IPS-15b (cell line): ENCODE measurements around the gene AUNIP.

ENCODE experiments used
- H3K27me3 ChIP-seq: one replicate; pipeline ENCODE4 v1.6.1; 2013; ENCODE audit warnings: low read length; ENCODE audit not compliant: control insufficient read depth, insufficient read depth
- H3K36me3 ChIP-seq: one replicate; pipeline ENCODE4 v1.6.1; 2013; ENCODE audit warnings: low read length; ENCODE audit not compliant: control insufficient read depth, insufficient read depth
- H3K4me1 ChIP-seq: one replicate; pipeline ENCODE4 v1.6.1; 2013; ENCODE audit warnings: mild to moderate bottlenecking, low read length; ENCODE audit not compliant: control insufficient read depth, insufficient read depth
- H3K4me3 ChIP-seq: one replicate; pipeline ENCODE4 v1.5.1; 2013; ENCODE audit warnings: low read depth, low read length
- H3K9ac ChIP-seq: one replicate; pipeline ENCODE4 v1.6.1; 2013; ENCODE audit warnings: low read depth, mild to moderate bottlenecking, low read length
- H3K9me3 ChIP-seq: one replicate; pipeline ENCODE4 v1.6.1; 2013; ENCODE audit warnings: mild to moderate bottlenecking, low read length; ENCODE audit not compliant: control insufficient read depth, insufficient read depth

Gene AUNIP

DNA sequence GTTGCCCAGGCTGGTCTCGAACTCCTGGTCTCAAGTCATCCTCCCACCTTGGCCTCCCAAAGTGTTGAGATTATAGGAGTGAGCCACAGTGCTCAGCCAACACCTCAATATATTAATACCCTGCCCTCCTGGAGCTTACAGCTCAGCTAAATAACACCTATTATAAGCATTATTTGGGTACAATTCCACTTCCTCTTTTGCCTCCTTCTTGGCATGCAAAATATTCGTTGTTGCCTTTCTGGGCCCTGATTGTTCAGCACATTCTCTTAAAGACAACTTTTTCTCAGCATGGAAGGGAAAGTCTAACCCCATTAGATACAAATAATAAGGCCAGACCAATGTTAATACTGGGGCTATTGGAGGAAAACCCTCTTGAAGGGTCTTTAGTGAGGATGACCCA, 13.5 kb upstream of the AUNIP start:
- no peak overlapping the region for H3K9ac ChIP-seq
- H3K4me3 ChIP-seq = no peak overlapping the region
- H3K4me1 ChIP-seq = peaks cover 20% of the 10 kb centered on the region
- H3K36me3 ChIP-seq = no peaks in the 10 kb centered on the region
- no peaks in the 10 kb centered on the region for H3K9me3 ChIP-seq
- peaks cover 14% of the 10 kb centered on the region for H3K27me3 ChIP-seq

DNA sequence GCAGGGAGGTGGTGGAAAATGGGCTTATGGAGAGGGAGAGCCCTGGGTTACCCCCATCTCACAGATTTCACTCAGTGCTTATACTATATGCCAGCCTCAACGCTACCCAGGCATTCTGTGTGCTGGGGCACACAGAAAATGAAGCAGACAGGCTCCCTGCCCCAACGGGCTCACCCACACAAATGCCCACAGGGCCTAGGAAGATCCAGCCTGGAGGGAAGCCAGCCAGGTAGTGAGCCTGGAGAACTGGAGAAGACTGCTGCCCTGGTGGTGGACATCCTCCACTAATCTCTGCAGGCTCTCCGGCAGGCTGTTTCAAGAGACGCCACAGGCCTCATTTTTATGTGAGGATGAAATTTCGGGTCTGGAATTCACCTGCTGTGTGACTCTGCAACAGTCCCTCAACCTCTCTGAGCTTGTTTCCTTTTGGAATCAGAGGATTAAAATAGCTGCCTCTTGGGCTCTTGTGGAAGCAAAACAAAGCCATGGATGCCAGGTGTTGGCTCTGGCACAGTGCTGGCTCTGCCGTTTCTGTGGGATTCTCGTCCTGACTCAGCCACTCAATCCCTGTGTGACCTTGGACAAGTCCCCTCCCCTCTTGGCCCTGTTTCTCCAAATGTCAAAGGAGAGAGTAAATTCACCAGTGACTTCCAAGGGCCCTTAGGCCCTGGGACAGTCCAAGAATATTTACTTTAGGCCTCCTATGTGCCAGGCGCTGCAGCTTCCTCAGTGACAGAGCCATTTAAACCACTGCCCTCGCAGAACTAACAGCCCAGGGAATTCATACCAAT, 12.6 kb upstream of the AUNIP start:
- H3K27me3 ChIP-seq = peaks cover 11% of the 10 kb centered on the region
- no peak overlapping the region for H3K4me3 ChIP-seq
- H3K4me1 ChIP-seq = peaks cover 26% of the 10 kb centered on the region
- H3K9me3 ChIP-seq = no peaks in the 10 kb centered on the region
- H3K36me3 ChIP-seq = no peaks in the 10 kb centered on the region
- H3K9ac ChIP-seq = no peak overlapping the region

DNA sequence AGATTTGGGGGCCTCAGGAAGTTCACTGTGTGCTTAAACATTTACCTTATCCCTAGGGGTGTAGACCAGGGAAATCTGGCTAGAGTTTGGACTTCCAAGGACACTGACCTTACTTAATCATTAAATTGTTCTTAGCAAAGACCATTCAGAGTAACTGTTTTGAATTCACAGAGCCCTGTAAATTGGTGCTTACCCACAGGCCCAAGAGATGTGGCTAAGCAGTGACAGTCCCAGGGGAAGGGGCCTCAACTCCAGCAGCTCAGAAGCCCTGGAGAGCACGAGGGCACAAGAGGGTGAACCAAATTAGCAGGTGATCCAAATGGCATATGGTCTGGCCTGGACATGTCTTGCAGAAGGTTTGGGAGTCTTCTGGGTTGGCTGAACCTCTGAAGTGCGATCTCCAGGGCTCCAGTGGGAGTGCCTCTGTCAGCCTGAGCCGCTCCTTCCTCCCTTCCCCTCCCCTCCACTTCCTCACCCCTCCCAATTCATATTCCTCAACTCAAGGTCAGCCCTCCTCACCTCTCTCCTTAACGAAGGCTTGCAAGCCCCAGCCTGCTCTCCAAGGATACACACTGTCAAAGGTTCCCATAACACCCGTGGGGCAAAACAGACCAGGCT, 11.9 kb upstream of the AUNIP start:
- H3K4me1 ChIP-seq = peaks cover 22% of the 10 kb centered on the region
- no peak overlapping the region for H3K4me3 ChIP-seq
- H3K9ac ChIP-seq = peak overlapping the region; percentile 2
- peaks cover 4% of the 10 kb centered on the region for H3K27me3 ChIP-seq
- no peaks in the 10 kb centered on the region for H3K36me3 ChIP-seq
- H3K9me3 ChIP-seq = no peaks in the 10 kb centered on the region

DNA sequence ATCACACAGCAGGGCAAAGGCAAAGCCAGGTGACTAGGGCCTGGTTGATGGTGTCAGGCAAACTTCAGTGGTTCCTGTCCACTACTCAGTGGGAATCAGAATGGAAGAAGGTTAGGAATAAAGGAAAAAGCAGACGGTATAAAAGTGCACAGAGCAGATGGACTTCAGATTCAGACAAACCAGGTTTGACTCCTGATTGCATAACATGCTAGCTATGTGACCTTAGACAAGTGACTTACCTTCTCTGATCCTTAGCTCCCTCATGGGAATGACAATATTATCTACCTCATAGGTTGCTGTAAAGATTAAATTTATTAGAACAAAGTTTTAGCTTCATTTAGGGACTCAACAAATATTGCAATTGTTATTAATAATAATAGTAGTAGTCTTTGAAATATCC, 11.4 kb upstream of the AUNIP start:
- H3K4me3 ChIP-seq = no peak overlapping the region
- H3K9me3 ChIP-seq = no peaks in the 10 kb centered on the region
- no peak overlapping the region for H3K9ac ChIP-seq
- peaks cover 22% of the 10 kb centered on the region for H3K4me1 ChIP-seq
- peaks cover 2% of the 10 kb centered on the region for H3K27me3 ChIP-seq
- no peaks in the 10 kb centered on the region for H3K36me3 ChIP-seq

DNA sequence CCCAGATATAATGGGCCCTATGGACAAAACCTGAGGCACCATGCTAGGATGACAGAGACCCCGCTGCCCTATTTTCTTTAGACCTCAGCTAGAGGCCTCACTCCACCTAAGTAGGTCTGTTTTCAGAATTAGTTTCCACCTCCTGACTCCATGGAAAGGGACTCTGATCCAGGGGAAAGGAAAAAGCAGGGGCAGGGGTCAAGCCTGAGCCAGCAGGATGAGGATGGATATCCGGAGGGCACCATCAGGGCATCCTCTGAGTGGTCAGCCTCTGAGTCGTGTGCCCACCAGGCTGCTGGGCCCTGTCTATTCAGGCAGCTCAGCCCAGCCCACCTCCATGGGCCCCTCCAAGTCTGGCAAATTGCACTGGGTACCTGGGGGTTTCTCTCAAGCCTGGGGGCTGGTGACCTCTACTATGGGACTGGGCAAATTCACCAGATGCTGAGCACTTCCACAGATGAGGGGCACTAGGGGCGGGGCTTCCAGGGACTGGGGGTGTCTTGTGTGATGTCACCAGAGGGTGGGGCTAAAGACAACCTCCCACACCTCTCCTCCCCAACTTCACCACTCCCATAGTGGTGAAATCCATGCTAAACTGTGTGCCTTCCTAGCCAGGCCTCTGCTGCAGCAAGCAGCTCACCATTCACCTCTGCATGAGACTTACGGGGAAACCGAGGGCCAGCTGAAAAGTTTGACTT, 10.8 kb upstream of the AUNIP start:
- no peaks in the 10 kb centered on the region for H3K36me3 ChIP-seq
- H3K4me1 ChIP-seq = peaks cover 22% of the 10 kb centered on the region
- peaks cover 2% of the 10 kb centered on the region for H3K27me3 ChIP-seq
- no peak overlapping the region for H3K9ac ChIP-seq
- no peaks in the 10 kb centered on the region for H3K9me3 ChIP-seq
- no peak overlapping the region for H3K4me3 ChIP-seq

DNA sequence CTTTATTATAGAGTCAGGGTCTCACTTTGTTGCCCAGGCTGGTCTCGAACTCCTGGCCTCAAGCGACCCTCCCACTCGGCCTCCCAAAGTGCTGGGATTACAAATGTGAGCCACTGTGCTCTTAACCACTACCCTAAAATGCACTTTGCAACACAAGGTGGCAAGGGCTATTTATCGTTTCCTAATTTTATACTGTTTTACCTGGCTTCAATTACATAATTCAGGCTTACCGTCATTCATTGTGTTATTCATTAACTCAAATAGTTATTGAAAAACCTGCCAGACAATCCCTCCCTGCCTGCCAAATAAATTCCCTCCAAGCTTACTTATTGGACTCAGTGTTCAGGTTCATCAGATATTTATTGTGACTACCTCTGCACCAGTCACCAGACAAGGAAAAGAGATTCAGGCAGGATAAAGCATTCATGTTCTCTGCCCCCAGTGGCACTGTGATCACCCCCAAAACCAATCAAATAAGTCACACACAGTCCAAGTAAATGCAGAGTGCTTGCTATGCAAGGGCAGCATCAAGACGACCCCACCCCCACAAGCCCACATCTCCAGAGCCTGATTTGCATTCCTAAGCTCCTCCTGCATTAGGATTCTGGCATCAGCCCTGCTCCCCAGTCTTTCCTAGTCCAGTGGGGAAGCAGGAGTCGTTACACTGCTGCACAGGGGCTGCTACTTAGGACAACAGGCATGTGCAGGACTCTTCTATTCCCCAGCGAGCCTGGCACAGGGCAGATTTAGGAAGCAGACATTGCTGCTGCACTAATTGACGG, 8.1 kb upstream of the AUNIP start:
- H3K4me1 ChIP-seq = peaks cover 19% of the 10 kb centered on the region

DNA sequence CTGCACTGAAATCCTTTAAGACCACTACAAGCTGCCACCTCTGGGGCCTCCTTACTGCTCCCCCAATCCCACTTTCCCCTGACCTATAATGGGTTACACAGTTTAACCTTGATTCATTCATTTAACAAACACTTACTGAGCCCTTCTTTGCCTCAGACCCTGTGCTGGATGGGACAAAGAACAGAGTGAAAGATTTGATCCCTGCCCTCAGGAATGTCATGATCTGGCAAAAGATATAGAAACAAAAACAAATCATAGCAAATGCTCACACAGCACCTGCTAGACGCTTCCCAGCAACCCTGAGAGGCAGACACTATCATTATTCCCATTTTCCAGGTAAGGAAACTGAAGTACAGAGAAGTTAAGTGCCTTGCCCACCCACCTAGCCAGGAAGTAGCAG, 7.0 kb upstream of the AUNIP start:
- peaks cover 3% of the 10 kb centered on the region for H3K36me3 ChIP-seq
- no peaks in the 10 kb centered on the region for H3K9me3 ChIP-seq
- H3K9ac ChIP-seq = no peak overlapping the region
- H3K4me3 ChIP-seq = no peak overlapping the region
- H3K27me3 ChIP-seq = no peaks in the 10 kb centered on the region
- H3K4me1 ChIP-seq = peaks cover 16% of the 10 kb centered on the region

More for the DNA sequence above, 8.1 kb upstream of the AUNIP start:
- Histone ChIP-seq H3K9ac (no peak overlapping the region), H3K27me3 (no peaks in the 10 kb centered on the region), H3K36me3 (peaks cover 3% of the 10 kb centered on the region), H3K4me3 (no peak overlapping the region), H3K9me3 (no peaks in the 10 kb centered on the region)

DNA sequence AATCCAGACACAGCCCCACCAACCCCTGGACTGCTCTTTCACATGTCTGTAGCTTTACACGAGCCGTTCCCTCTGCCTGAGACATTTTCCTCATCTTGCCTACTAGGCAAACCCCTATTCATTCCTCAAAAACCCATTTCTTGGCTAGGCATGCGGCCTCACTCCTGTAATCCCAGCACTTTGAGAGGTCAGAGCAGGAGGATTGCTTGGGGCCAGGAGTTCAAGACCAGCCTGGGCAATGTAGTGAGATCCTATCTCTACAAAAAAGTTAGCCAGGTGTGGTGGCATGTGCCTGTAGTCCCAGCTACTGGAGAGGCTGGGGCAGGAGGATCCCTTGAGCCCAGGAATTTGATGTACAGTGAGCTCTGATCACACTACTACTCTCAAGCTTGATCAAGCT, 5.2 kb upstream of the AUNIP start:
- Histone ChIP-seq H3K4me1 (peaks cover 10% of the 10 kb centered on the region), H3K36me3 (peaks cover 3% of the 10 kb centered on the region), H3K9me3 (no peaks in the 10 kb centered on the region), H3K27me3 (no peaks in the 10 kb centered on the region), H3K4me3 (no peak overlapping the region), H3K9ac (no peak overlapping the region)

DNA sequence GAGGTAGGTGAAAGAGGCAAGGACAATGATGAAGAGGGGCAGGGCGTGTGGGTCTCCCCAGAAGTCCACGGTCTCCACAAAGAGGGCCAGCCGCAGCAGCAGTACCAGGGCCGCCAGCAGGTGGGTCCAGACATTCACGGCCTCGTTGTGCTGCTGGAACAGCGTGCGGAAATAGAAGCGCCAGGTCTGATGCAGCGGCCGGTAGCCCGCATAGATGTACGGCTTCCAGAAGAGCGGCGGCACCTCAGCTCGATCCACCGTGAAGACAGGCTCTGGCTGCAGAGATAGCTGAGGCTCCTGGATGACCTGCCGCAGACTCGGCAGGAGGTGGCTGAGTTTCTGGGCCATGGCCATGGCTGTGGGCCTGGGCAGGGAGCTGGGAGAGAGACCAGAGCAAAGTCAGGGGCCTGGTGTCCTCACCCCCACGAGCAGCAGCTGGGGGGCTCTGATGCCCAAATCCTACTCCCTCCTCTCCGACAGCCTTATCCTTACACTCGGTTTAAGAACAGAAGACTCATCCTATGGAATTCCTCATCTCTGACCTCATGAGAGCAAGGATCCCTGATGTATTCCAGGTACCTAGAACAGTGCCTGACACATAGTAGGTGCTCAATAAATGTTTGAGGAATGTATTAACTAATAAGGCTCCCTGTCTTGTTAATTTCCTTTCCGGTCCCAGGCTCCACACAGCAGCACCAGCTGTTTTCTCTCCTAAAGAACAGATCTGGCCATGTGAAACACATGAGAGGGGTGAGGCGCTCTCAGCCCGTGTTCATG, 4.4 kb upstream of the AUNIP start:
- H3K36me3 ChIP-seq = peaks cover 3% of the 10 kb centered on the region

DNA sequence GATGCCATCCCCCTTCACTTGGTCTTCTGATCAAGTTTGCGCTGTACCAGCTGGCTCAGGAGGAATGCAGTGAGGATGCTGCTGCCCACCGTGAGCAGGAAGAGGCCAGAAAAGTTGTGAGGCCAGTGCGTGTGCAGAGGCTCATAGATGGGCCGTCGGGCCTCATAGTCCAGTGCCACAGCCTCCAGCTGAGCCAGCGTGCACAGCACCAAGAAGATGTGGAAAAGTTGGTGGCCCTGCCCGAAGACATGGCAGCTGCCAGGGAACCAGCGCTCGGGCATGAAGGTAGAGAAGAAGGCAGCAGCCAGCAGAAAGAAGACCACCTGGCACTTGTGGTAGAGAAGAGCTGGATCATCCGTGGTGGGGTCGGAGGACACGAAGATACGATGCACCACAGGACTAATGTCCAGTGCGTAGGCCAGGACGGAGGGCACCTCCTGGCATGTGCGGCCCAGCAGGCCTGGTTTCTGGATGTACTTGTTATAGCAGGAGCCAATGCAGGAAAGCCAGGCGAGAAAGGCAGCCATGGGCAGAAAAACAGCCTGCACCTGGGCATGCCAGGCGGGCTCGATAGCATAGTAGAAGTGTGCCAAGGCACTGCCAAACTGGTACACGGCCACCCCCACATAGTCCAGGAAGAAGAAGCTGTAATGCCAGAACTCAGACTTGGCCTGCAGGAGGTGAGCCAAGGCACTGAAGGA, 3.7 kb upstream of the AUNIP start:
- Histone ChIP-seq H3K4me3 (no peak overlapping the region), H3K9ac (no peak overlapping the region), H3K4me1 (peaks cover 8% of the 10 kb centered on the region), H3K27me3 (no peaks in the 10 kb centered on the region), H3K36me3 (peaks cover 3% of the 10 kb centered on the region), H3K9me3 (no peaks in the 10 kb centered on the region)

More for the DNA sequence above, 4.4 kb upstream of the AUNIP start:
- no peak overlapping the region for H3K4me3 ChIP-seq
- no peaks in the 10 kb centered on the region for H3K27me3 ChIP-seq
- H3K4me1 ChIP-seq = peaks cover 10% of the 10 kb centered on the region
- H3K9me3 ChIP-seq = no peaks in the 10 kb centered on the region
- H3K9ac ChIP-seq = no peak overlapping the region
